ENCODE measurements around the gene ELAVL2. TPM values are rescaled to one million over a fixed set of nuclear protein-coding genes. Genes with fewer than 3 reads are reported as not detected.

The ELAVL2 gene
- total and polyA plus RNA-seq, 2 donors (not counting 3 experiments of a cell fraction or from before 2014, with no cell fraction given), result 0.06 to 0.20 TPM

GRCh38 chr9:23746317-23746716 is 79.7 kb downstream of the ELAVL2 start:
- intact Hi-C loops (cut with micrococcal nuclease), result no loop called here
- H3K27me3 ChIP-seq (ENCODE audit: control insufficient read depth in 2 of 2, insufficient read depth in 2 of 2, low read length in 2 of 2), result no peaks in the 10 kb centered on the region
- no peak overlapping the region for H3K9ac ChIP-seq (replicated peaks; ENCODE audit: extremely low read depth, insufficient read depth, low read length)
- dilution Hi-C loops (cut with MboI; ENCODE audit: extremely low pct_ligation_motif_present, low sequenced_read_pairs), result no loop called here
- DNase-seq (ENCODE audit: low read depth, low spot score) (no peak), FAIRE-seq (no peak)
- ChIA-PET POLR2A (no interaction called here), CTCF (no interaction called here)
- H3K9me1 ChIP-seq (replicated peaks; ENCODE audit: control insufficient read depth, extremely low read depth, insufficient read depth, low read length), result no peaks in the 10 kb centered on the region
- no peak overlapping the region for H3K27ac ChIP-seq (ENCODE audit: insufficient read depth, low read depth, low read length)
- no TSS peak for BruUV-seq (replicated peaks)
- TF ChIP-seq, protein P1, sequence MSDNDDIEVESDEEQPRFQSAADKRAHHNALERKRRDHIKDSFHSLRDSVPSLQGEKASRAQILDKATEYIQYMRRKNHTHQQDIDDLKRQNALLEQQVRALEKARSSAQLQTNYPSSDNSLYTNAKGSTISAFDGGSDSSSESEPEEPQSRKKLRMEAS (IDR thresholded peaks at IDR 0.05; ENCODE audit: insufficient read depth, insufficient read length), result no peak
- TF ChIP-seq GATA2 (IDR thresholded peaks at IDR 0.05; ENCODE audit: insufficient read depth, insufficient read length, low read depth, low read length), result no peak
- no peaks in the 10 kb centered on the region for H3K9me3 ChIP-seq (replicated peaks; ENCODE audit: control insufficient read depth, insufficient read depth, low read length)
- no peaks in the 10 kb centered on the region for H4K20me1 ChIP-seq (replicated peaks; ENCODE audit: control insufficient read depth, extremely low read depth, insufficient read depth, low read length)
- no peak overlapping the region for H2AFZ ChIP-seq (ENCODE audit: low read depth, low read length)
- no peaks in the 10 kb centered on the region for H3K36me3 ChIP-seq (ENCODE audit: control insufficient read depth in 2 of 2, extremely low read depth in 1 of 2, insufficient read depth in 2 of 2, low read length in 2 of 2)
- H3K4me3 ChIP-seq (replicated peaks in 1 of 3; ENCODE audit: insufficient read depth in 1 of 3, low read depth in 1 of 3, low read length in 3 of 3), result no peak overlapping the region
- H3K4me1 ChIP-seq (ENCODE audit: control insufficient read depth, extremely low read depth, insufficient read depth, low read length), result no peaks in the 10 kb centered on the region
- no peaks in the 10 kb centered on the region for H3K79me2 ChIP-seq (ENCODE audit: control insufficient read depth, insufficient read depth, low read length)
- H3K4me2 ChIP-seq (ENCODE audit: insufficient read depth, low read length), result no peak overlapping the region

DNA sequence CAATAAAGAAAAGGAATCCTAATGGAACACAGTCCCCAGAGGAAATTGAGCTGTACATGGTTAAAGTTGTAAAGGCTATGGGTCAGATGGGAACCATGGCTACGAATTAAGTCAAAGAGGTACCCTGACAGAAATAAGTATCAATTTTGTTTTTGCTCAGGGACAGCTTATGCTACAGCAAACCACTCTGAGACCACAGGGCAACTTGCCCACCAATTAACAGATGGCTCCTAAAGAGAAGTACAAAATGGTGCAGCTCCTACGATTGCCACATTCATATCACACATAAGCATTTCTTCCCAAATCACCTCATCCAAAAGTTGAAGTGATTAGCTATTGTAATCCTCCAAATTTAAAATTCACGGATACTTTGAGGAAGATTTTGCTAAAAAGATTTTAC is 83.0 kb downstream of the ELAVL2 start:
- no peaks in the 10 kb centered on the region for H3K36me3 ChIP-seq (ENCODE audit: control insufficient read depth in 2 of 2, extremely low read depth in 1 of 2, insufficient read depth in 2 of 2, low read length in 2 of 2)

More for the DNA sequence above, 83.0 kb downstream of the ELAVL2 start:
- POLR2A ChIA-PET, result no interaction called here
- DNase-seq (ENCODE audit: low read depth, low spot score), result no peak
- no peaks in the 10 kb centered on the region for H3K4me1 ChIP-seq (ENCODE audit: control insufficient read depth, extremely low read depth, insufficient read depth, low read length)
- H4K20me1 ChIP-seq (replicated peaks; ENCODE audit: control insufficient read depth, extremely low read depth, insufficient read depth, low read length), result no peaks in the 10 kb centered on the region
- dilution Hi-C loops (cut with MboI; ENCODE audit: extremely low pct_ligation_motif_present, low sequenced_read_pairs), result no loop called here
- H3K4me2 ChIP-seq (ENCODE audit: insufficient read depth, low read length), result no peak overlapping the region
- H3K9me1 ChIP-seq (replicated peaks; ENCODE audit: control insufficient read depth, extremely low read depth, insufficient read depth, low read length), result no peaks in the 10 kb centered on the region
- intact Hi-C loops (cut with micrococcal nuclease), result no loop called here
- no peak overlapping the region for H2AFZ ChIP-seq (ENCODE audit: low read depth, low read length)
- H3K9me3 ChIP-seq (replicated peaks; ENCODE audit: control insufficient read depth, insufficient read depth, low read length), result no peaks in the 10 kb centered on the region
- TF ChIP-seq, protein P1 (IDR thresholded peaks at IDR 0.05; ENCODE audit: insufficient read depth, insufficient read length), result no peak
- TF ChIP-seq JUN (IDR thresholded peaks at IDR 0.05; ENCODE audit: borderline replicate concordance, insufficient read depth, insufficient read length, low read depth) (no peak), POLR2AphosphoS5 (IDR thresholded peaks at IDR 0.05; ENCODE audit: insufficient read depth, low read depth, low read length) (no peak), FOS (IDR thresholded peaks at IDR 0.05; ENCODE audit: borderline replicate concordance, insufficient read depth, low read length) (no peak), MYC (IDR thresholded peaks at IDR 0.05; ENCODE audit: low read depth, low read length) (no peak), GATA2 (IDR thresholded peaks at IDR 0.05; ENCODE audit: insufficient read depth, insufficient read length, low read depth, low read length) (no peak), POLR2A (IDR thresholded peaks at IDR 0.05; ENCODE audit: low read depth, low read length) (no peak), EZH2 (IDR thresholded peaks at IDR 0.05; ENCODE audit: borderline replicate concordance, low read depth, low read length, severe bottlenecking) (no peak), CTCF (IDR thresholded peaks at IDR 0.05; ENCODE audit: extremely low read depth in 1 of 2, insufficient read depth in 1 of 2, low read depth in 1 of 2, low read length in 2 of 2) (no peak)
- CTCF ChIA-PET, result no interaction called here
- FAIRE-seq, result no peak
- H3K9ac ChIP-seq (replicated peaks; ENCODE audit: extremely low read depth, insufficient read depth, low read length), result no peak overlapping the region
- H3K79me2 ChIP-seq (ENCODE audit: control insufficient read depth, insufficient read depth, low read length), result no peaks in the 10 kb centered on the region
- H3K27ac ChIP-seq (ENCODE audit: insufficient read depth, low read depth, low read length), result no peak overlapping the region
- H3K4me3 ChIP-seq (replicated peaks in 1 of 3; ENCODE audit: insufficient read depth in 1 of 3, low read depth in 1 of 3, low read length in 3 of 3), result no peak overlapping the region
- H3K27me3 ChIP-seq (ENCODE audit: control insufficient read depth in 2 of 2, insufficient read depth in 2 of 2, low read length in 2 of 2), result no peaks in the 10 kb centered on the region
- BruUV-seq (replicated peaks), result no TSS peak

Measured in endothelial cell of umbilical vein (primary cell).